Measurements from ENCODE around the gene ROR1.
"Not testable (repeated sequence)": the region's sequence is repeated elsewhere in the genome, so short reads cannot be mapped to it uniquely, and the experiment has no call there.

The ROR1 gene

GRCh38 chr1:64196074-64196870 is 422.5 kb downstream of the ROR1 start:
- no peak for DNase-seq

- peak; percentile 53 for DNase-seq
These were observed 423.3 kb downstream of the ROR1 start for GRCh38 chr1:64197076-64197475.

- no peak for DNase-seq
These were observed 425.3 kb downstream of the ROR1 start for GRCh38 chr1:64199154-64199553.

- no peak for DNase-seq
These were observed 426.2 kb downstream of the ROR1 start for GRCh38 chr1:64200064-64200463.

GRCh38 chr1:64203420-64203819 is 429.6 kb downstream of the ROR1 start, which contains the start of gene UBE2U:
Gene UBE2U, plus strand, starts transcription at chr1:64203623. Its CDS starts 428 bp downstream, at chr1:64204051.
- no peak for DNase-seq

- DNase-seq, result no peak
These were observed 435.4 kb downstream of the ROR1 start for GRCh38 chr1:64209221-64209620.

GRCh38 chr1:64212031-64212430 is 438.2 kb downstream of the ROR1 start:
- DNase-seq, result no peak

- DNase-seq, result no peak
These were observed 441.8 kb downstream of the ROR1 start for GRCh38 chr1:64215576-64215975.

GRCh38 chr1:64220241-64220640 is 446.4 kb downstream of the ROR1 start:
- no peak for DNase-seq

- no peak for DNase-seq
These were observed 449.7 kb downstream of the ROR1 start for GRCh38 chr1:64223329-64224151.

- not testable (repeated sequence) for DNase-seq
These were observed 450.4 kb downstream of the ROR1 start for GRCh38 chr1:64224236-64224635.

- no peak for DNase-seq
These were observed 454.5 kb downstream of the ROR1 start for GRCh38 chr1:64228167-64228957.

- DNase-seq, result peak; percentile 94
These were observed 455.5 kb downstream of the ROR1 start for GRCh38 chr1:64229307-64229706.
